ENCODE data around the gene HOXB8. TPM values are rescaled to one million over a fixed set of nuclear protein-coding genes. Genes with fewer than 3 reads are reported as not detected.

The HOXB8 gene
- total and polyA plus RNA-seq, 10 of the 15 experiments (the other 5 are each of a cell fraction or from before 2014, with no cell fraction given): 0.21 TPM; not detected in 9

DNA sequence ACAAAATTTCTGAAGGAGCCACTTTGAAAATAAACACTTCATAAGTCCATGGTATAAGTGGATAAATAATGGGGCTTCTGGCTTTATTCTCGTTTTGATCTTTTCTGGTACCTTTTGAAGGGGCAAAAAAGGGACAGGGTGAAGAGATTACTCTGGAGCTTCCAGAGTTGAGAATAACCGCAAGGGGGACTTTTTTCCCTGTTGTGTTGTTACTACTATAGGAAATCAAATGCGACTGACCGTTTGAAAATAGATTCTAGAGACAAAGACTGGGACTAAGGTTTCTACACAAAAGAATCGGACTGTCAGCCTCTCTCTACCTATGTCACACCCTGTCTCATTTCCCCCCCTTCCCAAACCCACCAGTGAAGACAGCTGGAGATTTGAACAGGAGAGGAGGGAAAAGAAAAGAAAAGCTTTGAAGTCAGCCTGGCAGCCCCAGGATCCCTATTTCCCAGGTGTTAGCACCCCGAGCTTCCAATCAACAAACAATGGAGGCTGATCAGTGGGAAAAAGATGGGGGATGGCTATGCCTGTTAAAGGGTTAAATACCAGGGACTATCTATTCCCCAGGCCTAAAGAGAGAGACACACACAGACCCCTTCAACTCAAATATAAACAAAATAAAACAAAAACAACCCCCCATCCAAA lies 45.3 kb downstream of the HOXB8 start:
- Histone ChIP-seq H3K4me1 (ENCODE audit: control insufficient read depth, insufficient read depth, low read length) (no peaks in the 10 kb centered on the region), H3K27ac (ENCODE audit: control insufficient read depth, insufficient read depth) (no peak overlapping the region), H3K79me2 (ENCODE audit: control insufficient read depth, insufficient read depth, low read length) (no peaks in the 10 kb centered on the region), H3K36me3 (ENCODE audit: control insufficient read depth in 2 of 2, insufficient read depth in 2 of 2, low read length in 1 of 2) (no peaks in the 10 kb centered on the region; a peak in 1 of 4 replicates), H3K9ac (ENCODE audit: control insufficient read depth, insufficient read depth, low read length) (no peak overlapping the region), H3K4me2 (ENCODE audit: control insufficient read depth, insufficient read depth) (no peak overlapping the region), H4K20me1 (ENCODE audit: control insufficient read depth, insufficient read depth) (no peaks in the 10 kb centered on the region), H3K4me3 (no peak overlapping the region), H2AFZ (ENCODE audit: control insufficient read depth, low read depth, low read length) (no peak overlapping the region), H3K27me3 (replicated peaks in 1 of 2; ENCODE audit: control insufficient read depth in 2 of 2, insufficient read depth in 2 of 2, low read length in 1 of 2) (no peaks in the 10 kb centered on the region), H3K9me3 (replicated peaks; ENCODE audit: control insufficient read depth, insufficient read depth, low read length) (no peaks in the 10 kb centered on the region)
- 72% methylated on average over 6 of the region's 6 CpGs for WGBS (ENCODE audit: insufficient coverage, insufficient replicate concordance, low lambda C conversion rate, missing lambda C conversion rate)
- no peak for FAIRE-seq
- ChIA-PET POLR2A (no interaction called here), SMC1A (ENCODE audit: uncharacterized antibody, unreplicated experiment) (interaction anchor here (0.6 to 2.0 kb wide), 2 partner anchors 77 to 167 kb away, joined by 5 to 7 read pairs; no protein-coding TSS in a partner anchor), CTCF (interaction anchor here (0.6 to 1.5 kb wide), 4 partner anchors 47 to 475 kb away, joined by 3 read pairs; no protein-coding TSS in a partner anchor), RAD21 (ENCODE audit: unreplicated experiment) (no interaction called here)
- in situ Hi-C loops (cut with MboI): no loop called here
- TF ChIP-seq ZBED1 (IDR thresholded peaks at IDR 0.05; ENCODE audit: borderline replicate concordance): no peak
- intact Hi-C loops (cut with micrococcal nuclease; ENCODE audit: unreplicated experiment): no loop called here
- BruUV-seq (replicated peaks): no TSS peak
- ATAC-seq: no peak
- no peak for DNase-seq (ENCODE audit: low read depth, low spot score)

DNA sequence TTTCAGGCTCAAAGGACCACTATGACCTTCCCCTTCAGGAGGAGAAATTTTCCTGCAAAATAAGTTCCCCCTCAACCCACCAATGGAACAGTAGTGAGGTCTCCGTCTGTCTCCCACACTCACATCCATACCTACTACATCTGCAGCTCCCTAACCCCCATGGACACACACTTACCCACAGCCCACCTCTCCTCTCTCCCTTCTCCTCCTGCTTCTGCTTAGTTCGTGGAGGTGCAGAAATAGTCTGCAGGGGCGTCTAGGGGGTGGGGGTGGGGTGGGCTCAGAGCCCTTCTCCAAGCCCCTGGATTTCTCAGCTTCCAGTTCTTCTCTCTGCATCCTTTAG lies 45.9 kb downstream of the HOXB8 start:
- WGBS (ENCODE audit: insufficient coverage, insufficient replicate concordance, low lambda C conversion rate, missing lambda C conversion rate): 20% methylated on average over 3 of the region's 3 CpGs
- SMC1A ChIA-PET (ENCODE audit: uncharacterized antibody, unreplicated experiment): no interaction called here
- Histone ChIP-seq H3K4me2 (ENCODE audit: control insufficient read depth, insufficient read depth) (no peak overlapping the region), H3K9me3 (replicated peaks; ENCODE audit: control insufficient read depth, insufficient read depth, low read length) (no peaks in the 10 kb centered on the region), H3K4me3 (no peak overlapping the region), H4K20me1 (ENCODE audit: control insufficient read depth, insufficient read depth) (no peaks in the 10 kb centered on the region), H3K27me3 (replicated peaks in 1 of 2; ENCODE audit: control insufficient read depth in 2 of 2, insufficient read depth in 2 of 2, low read length in 1 of 2) (no peaks in the 10 kb centered on the region), H2AFZ (ENCODE audit: control insufficient read depth, low read depth, low read length) (no peak overlapping the region), H3K9ac (ENCODE audit: control insufficient read depth, insufficient read depth, low read length) (no peak overlapping the region), H3K4me1 (ENCODE audit: control insufficient read depth, insufficient read depth, low read length) (no peaks in the 10 kb centered on the region), H3K27ac (ENCODE audit: control insufficient read depth, insufficient read depth) (no peak overlapping the region), H3K79me2 (ENCODE audit: control insufficient read depth, insufficient read depth, low read length) (no peaks in the 10 kb centered on the region), H3K36me3 (ENCODE audit: control insufficient read depth in 2 of 2, insufficient read depth in 2 of 2, low read length in 1 of 2) (no peaks in the 10 kb centered on the region; a peak in 1 of 4 replicates)
- TF ChIP-seq GATAD2B (conservative IDR thresholded peaks at IDR 0.05; ENCODE audit: low read depth) (no peak), CEBPB (IDR thresholded peaks at IDR 0.05; ENCODE audit: borderline replicate concordance in 1 of 2, low read depth in 2 of 2, low read length in 2 of 2) (no peak), NBN (IDR thresholded peaks at IDR 0.05) (no peak), POLR2AphosphoS5 (IDR thresholded peaks at IDR 0.05; ENCODE audit: low read length) (no peak), HCFC1 (IDR thresholded peaks at IDR 0.05; ENCODE audit: low read length) (no peak), KDM1A (IDR thresholded peaks at IDR 0.05; ENCODE audit: borderline replicate concordance) (no peak), BACH1 (IDR thresholded peaks at IDR 0.05; ENCODE audit: borderline replicate concordance) (no peak), BCL11A (IDR thresholded peaks at IDR 0.05; ENCODE audit: low read depth, low read length) (no peak), SRF (IDR thresholded peaks at IDR 0.05; ENCODE audit: low read depth in 2 of 2, low read length in 2 of 2) (no peak), WRNIP1 (IDR thresholded peaks at IDR 0.05; ENCODE audit: borderline replicate concordance, low read depth, low read length) (no peak), TAF1 (IDR thresholded peaks at IDR 0.05; ENCODE audit: borderline replicate concordance, low read depth, low read length) (no peak), HDAC2 (IDR thresholded peaks at IDR 0.05) (no peak), STAT3 (IDR thresholded peaks at IDR 0.05; ENCODE audit: low read depth, low read length) (no peak), NR2F1 (conservative IDR thresholded peaks at IDR 0.05) (no peak), RAD51 (IDR thresholded peaks at IDR 0.05) (no peak), TCF12 (IDR thresholded peaks at IDR 0.05; ENCODE audit: low read depth, low read length) (no peak), SMARCA5 (IDR thresholded peaks at IDR 0.05) (no peak)
- TF ChIP-seq, protein P1, sequence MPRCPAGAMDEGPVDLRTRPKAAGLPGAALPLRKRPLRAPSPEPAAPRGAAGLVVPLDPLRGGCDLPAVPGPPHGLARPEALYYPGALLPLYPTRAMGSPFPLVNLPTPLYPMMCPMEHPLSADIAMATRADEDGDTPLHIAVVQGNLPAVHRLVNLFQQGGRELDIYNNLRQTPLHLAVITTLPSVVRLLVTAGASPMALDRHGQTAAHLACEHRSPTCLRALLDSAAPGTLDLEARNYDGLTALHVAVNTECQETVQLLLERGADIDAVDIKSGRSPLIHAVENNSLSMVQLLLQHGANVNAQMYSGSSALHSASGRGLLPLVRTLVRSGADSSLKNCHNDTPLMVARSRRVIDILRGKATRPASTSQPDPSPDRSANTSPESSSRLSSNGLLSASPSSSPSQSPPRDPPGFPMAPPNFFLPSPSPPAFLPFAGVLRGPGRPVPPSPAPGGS (IDR thresholded peaks at IDR 0.05; ENCODE audit: borderline replicate concordance, insufficient read depth, low read depth, low read length, poor library complexity, severe bottlenecking): no peak
- RAD21 ChIA-PET (ENCODE audit: unreplicated experiment): no interaction called here
- DNase-seq (ENCODE audit: low read depth, low spot score) (no peak), FAIRE-seq (no peak), ATAC-seq (no peak)
- CTCF ChIA-PET: no interaction called here
- POLR2A ChIA-PET: no interaction called here
- intact Hi-C loops (cut with micrococcal nuclease; ENCODE audit: unreplicated experiment) (no loop called here), in situ Hi-C loops (cut with MboI) (no loop called here)
- no TSS peak for BruUV-seq (replicated peaks)
